ENCODE results near the gene ST6GALNAC4.

- no peak for TF ChIP-seq CTCF (conservative IDR thresholded peaks at IDR 0.05)
- TF ChIP-seq EZH2 (IDR thresholded peaks at IDR 0.05; ENCODE audit: low read depth), result no peak
These were observed 18.3 kb downstream of the ST6GALNAC4 start for GRCh38 chr9:127898433-127899127.

All from PC-9 (cell line).